ENCODE data around the gene IGLL1.

DNA sequence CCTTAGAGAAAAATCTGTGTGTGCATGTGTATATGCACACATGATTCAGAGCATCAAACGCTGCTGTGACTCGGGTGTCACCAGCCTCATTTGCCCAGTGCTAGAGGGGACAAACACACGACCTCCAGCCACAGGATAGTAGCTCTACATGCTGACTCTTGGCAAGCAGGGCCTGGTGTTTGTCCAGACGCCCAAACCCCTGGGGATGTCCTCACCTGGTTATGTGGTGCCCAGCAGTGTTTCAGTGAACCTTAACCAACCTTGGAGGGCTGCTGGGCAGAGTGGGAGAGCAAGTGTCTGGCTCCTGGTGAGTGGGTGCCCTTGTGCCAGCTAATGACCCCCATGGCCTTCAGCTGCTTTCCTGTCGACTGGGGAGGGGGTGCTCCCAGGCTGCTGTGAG, 26.7 kb downstream of the IGLL1 start:
- TF ChIP-seq, protein P1, sequence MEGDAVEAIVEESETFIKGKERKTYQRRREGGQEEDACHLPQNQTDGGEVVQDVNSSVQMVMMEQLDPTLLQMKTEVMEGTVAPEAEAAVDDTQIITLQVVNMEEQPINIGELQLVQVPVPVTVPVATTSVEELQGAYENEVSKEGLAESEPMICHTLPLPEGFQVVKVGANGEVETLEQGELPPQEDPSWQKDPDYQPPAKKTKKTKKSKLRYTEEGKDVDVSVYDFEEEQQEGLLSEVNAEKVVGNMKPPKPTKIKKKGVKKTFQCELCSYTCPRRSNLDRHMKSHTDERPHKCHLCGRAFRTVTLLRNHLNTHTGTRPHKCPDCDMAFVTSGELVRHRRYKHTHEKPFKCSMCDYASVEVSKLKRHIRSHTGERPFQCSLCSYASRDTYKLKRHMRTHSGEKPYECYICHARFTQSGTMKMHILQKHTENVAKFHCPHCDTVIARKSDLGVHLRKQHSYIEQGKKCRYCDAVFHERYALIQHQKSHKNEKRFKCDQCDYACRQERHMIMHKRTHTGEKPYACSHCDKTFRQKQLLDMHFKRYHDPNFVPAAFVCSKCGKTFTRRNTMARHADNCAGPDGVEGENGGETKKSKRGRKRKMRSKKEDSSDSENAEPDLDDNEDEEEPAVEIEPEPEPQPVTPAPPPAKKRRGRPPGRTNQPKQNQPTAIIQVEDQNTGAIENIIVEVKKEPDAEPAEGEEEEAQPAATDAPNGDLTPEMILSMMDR (IDR thresholded peaks at IDR 0.05; ENCODE audit: low read length) = no peak
- no peak for TF ChIP-seq EZH2 (optimal IDR thresholded peaks at IDR 0.05; ENCODE audit: low read depth, low read length)
- TF ChIP-seq EZH2phosphoT487 (IDR thresholded peaks at IDR 0.05; ENCODE audit: low read length) = no peak
